ENCODE data around the gene MBD3L1.

MBD3L1 gene

DNA sequence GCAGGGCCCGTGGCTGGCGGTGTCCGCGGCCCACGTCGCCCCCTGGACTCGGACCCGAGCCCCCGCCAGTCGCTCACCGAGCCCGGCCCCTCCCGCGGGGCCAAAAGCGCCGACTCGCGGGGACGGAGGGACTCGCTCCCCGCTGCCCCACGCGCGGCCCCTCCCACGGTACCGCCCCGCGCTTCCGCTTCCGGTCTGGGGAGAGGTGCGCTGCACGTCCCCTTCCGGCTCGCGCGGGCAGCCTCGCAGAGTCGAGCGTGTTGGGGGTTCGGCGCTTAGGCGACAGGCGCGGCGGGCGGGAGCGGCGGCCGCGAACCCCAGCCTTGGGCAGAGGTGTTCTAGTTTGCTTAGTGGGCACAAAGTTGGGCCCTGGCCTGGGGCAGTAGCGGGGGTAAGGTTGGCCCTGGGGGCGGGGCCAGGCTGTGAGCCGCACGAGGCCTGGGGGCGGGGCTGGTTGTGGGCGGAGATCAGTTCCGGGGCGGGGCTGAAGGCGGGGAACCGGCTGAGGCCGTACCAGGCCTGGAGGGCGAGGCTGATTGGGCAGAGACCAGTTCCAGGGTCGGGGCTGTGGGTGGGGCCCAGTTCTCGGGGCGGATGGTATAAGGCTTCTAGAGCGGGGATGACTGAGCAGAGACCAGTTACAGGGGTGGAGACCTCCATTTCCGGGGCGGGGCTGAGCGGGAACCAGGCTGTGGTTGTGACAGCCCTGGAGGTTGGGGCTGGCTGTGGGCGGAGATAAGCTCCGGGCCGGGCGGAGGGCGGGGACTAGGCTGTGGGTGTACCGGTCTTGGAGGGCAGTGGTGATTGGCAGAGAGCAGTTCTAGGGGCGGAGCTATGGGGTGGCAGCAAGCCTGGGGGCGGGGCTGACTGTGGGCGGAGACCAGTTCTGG, at the start of gene MBD3L1, which contains the start of gene ZNF558:
TSS of gene MBD3L1 (plus strand) at position 246 of the 890 bp plus-strand sequence. CDS start 10,302 bp downstream, outside the sequence.
TSS of gene ZNF558 (minus strand) at position 173 of the 890 bp plus-strand sequence. CDS start 9,645 bp downstream, outside the sequence.
- peak; percentile 93 for DNase-seq

DNA sequence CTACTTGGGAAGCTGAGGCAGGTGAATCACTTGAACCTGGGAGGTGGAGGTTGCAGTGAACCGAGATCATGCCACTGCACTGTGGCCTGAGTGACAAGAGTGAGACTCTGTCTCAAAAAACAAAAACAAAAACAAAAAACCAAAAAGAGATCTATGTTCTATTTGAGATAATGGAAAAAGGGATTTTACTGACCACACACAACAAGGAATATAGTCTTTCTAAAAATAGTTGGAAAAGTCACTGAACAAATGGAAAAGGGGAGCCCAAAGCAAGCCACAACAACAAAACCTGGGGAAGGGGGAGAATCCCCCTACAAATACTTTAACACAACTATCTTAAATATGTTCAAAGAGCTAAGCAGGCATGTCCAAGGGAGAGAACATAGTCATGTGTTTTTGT, 37.4 kb upstream of the MBD3L1 start:
- no peak for DNase-seq

DNA sequence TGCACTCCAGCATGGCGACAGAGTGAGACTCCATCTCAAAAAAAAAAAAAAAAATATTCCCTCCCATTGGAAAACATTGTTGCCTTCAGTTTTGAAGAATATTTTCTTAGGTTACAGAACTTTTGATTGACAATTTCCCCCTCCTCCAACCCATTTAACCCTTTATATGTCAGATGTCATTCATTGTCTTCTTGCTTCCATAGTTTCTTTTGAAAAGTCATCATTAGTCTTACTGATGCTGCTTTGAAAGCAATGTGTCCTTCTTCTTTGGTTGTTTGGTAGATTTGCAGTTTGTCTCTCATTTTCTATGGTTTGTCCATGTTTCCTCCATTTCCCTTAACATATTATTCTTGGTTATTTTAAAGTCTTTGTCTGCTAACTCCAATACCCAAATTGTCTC, 25.5 kb upstream of the MBD3L1 start:
- no peak for DNase-seq

DNA sequence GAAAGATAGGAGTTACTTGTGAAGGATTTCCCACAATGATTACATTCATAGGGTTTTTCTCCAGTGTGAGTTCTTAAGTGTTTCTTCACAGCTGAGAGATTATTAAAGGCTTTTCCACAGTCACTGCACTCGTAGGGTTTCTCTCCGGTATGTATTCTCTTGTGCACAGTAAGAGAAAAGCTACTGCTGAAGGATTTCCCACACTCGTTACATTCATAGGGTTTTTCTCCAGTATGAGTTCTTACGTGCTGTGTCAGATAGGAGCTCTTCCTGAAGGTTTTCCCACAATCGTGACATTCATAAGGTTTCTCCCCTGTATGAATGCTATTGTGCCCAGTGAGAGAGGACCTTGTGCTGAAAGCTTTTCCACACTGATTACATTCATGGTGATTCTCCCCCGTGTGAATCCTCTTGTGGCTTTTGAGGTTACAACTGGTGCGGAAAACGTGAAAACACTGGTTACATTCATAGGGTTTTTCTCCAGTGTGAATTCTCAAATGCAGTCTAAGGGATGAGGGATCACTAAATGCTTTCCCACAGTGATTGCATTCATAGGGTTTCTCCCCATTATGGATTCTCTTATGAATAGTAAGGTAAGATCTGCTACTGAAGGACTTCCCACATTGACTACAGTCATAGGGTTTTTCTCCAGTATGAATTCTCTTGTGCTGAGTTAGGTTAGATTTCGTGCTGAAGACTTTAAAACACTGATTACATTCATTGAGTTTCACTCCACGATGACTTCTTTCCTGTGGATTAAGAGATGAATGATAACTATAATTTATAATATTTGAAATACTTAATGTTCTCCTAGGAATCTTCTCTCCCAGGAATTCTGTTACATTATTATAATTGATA, 20.6 kb upstream of the MBD3L1 start:
- no peak for DNase-seq

DNA sequence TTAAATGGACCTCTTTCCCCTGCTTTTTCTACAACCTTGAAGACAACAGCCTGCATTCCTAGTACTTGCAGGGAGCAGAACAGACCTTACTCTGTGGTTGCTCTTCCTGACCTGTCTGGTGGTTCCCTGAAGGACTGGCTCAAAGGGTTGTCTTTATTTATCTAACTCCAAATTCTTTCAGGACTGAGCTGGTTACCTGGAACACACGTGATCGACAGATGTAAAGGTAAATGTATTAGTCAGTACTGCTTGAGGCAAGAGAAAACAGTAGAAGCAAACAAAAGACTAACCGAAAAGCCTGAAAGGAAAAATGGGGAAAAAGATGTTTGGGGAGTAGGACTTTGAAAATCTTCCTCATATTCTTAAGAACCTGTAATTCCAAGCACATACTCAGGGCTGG, 18.0 kb upstream of the MBD3L1 start:
- no peak for DNase-seq

DNA sequence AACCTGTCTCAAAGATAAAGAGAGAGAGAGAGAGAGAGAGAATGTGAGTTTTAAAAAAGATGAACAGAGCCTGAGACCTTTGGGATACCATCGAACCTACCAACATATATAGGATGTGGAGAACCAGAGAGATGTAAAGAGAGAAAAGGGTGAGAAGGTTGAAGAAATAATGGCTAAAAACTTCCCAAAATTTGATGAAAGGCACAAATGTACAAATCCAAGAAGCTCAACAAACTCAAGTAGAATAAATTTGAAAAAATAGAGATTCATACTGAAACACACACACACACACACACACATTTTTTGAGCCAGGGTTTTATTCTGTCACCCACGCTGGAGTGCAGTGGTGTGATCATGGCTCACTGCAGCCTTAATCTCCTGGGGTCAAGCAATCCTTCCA, 16.4 kb upstream of the MBD3L1 start:
- no peak for DNase-seq

DNA sequence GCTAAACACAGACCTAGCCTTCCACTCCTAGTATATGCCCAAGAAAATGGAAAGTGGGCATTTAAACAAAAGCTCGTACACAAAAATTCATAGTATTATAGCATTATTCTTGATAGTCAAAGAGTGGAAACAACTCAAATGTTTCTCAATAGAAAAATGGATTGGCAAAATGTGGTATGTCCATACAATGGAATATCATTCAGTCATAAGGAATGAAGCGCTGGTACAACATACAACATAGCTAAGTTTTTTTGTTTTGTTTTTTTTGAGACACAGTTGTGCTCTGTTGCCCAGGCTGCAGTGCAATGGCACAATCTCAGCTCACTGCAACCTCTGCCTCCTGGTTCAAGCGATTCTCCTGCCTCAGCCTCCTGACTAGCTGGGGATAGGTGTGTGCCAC, 11.9 kb upstream of the MBD3L1 start:
- no peak for DNase-seq

DNA sequence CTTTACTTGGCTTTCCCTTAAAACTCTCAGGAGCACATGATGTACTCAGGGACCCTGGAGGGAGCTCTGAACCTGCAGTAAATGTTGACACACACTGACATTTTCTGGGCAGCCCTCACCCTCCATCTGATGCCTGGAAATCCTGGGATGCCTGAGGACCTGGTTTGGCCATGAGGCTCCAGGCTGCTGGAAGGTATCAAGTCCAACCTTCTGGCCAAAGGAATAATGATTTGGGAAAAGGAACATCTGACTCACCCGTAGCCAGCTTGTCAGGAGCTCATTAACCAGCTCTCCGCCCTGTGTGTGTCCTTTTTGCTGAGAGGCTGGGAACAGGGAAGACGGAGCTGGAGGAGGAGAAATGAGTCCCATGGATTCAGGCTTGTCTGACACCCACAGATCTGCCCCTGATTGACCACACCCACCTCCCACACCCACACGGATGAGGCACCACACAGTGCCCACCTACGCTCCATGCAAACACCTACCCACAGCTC, 10.4 kb upstream of the MBD3L1 start:
- DNase-seq = no peak

DNA sequence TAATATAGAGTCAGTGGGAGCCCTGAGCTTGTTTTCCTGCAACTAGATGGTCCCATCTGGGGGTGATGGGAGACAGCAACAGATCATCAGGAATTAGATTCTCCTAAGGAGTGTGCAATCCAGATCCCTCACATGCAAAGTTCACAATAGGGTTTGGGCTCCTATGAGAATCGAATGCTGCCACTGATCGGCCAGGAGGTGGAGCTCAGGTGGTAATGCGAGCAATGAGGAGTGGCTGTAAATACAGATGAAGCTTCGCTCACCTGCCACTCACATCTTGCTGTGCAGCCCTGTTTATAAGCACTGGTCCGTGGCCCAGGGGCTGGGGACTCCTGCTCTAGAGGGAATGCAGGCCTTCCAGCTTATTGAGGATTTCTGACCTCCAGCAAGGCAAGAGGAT, 5.8 kb upstream of the MBD3L1 start:
- no peak for DNase-seq

DNA sequence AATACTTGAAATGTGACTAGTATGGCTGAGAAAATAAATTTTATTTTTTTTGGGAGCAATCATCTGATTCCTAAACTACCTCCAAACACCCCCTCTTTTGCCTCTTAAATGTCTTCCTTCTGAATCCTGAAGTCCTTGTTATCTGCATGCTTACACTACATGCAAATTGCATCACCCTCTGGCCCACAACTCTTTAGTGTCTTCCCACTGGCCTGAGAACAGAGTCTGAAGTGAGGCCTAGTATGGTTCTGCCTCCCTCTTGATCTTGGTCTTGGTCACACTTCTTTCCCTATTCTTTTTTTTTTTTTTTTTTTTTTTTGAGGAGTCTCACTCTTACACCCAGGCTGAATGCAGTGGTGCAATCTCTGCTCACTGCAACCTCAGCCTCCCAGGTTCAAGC, 4.9 kb upstream of the MBD3L1 start:
- no peak for DNase-seq

DNA sequence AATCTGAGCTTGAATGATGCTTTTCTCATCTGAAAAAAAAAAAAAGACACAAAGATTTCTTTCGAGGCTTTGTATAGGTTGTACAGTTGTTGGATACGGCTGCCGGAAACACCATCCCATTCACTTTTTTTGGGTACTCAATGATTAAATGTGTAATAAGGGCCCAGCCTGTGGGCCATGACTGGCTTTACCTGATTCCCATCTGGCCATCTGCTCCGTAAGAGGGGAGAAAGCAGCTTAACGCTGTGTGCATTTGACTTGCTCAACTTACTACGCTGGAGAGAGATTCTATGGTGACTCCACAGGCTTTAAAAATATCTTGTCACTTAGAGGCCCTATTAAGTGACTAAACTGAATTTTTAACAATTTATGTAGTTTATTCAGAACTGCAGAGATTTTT, 804 bp upstream of the MBD3L1 start:
- DNase-seq = no peak

DNA sequence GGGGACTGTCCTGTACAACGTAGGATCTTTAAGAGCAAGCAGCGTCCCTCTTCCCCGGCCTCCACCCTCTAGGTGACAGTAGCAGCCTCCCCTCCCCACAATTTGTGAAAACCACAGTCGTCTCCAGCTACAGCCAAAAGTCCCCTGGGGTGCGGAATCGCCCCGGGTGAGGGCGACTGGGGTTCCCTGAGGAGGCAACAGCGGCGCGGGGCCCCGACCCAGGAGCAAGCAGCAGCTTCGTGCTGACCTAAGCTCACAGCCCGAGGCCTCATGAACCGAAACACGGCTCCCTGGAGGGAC, 395 bp upstream of the MBD3L1 start:
- DNase-seq = peak; percentile 57

DNA sequence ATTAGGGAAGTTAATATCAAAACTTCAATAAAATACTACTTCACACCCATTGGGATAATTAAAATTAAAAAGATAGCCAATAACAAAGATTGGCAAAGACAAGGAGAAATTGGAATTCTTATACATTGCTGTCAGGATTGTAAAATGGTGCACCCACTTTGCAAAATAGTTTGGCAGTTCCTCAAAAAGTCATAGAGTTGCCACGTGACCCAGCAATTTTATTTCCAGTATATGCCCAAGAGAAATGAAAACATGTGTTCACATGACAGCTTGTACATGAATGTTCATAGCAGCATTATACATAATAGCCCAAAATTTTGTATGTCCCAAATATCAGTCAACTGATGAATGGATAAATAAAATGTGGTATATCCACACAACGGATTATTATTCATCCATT, 3.3 kb downstream of the MBD3L1 start:
- DNase-seq = no peak

DNA sequence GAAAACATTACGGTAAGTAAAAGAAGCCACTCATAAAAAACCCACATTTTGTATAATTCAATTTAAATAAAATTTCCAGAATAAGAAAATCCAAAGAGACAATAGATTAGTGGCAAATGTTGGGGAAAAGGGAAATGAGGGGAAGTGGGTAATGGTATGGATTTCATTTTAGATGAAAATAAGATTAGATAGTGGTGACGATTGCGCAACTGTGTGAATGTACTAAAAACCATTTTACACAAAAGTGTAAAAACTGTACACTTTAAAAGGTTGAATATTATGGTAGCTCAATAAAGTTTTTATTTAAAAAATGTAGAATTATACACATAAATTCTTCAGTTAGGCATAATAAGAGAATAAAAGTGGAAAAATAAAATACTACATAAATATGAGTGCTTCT, 3.7 kb downstream of the MBD3L1 start:
- no peak for DNase-seq

DNA sequence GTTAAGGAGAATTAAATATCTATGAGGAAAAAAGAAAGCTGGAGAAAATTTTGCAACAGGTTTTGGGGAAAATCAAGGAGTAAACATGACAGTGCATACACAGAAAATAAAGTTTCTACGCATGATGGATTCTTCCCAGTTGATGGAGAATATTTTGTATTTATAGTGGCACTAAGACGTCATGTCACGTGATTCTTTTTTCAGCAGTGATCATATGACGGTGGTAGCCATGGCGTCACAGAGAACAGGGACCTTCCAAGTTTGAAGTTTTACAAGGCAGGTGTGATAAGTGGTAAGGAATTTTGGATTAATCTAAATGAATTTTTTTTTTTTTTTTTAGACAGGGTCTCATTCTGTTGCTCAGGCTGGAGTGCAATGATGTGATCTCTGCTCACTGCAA, 8.5 kb downstream of the MBD3L1 start:
- DNase-seq = no peak

DNA sequence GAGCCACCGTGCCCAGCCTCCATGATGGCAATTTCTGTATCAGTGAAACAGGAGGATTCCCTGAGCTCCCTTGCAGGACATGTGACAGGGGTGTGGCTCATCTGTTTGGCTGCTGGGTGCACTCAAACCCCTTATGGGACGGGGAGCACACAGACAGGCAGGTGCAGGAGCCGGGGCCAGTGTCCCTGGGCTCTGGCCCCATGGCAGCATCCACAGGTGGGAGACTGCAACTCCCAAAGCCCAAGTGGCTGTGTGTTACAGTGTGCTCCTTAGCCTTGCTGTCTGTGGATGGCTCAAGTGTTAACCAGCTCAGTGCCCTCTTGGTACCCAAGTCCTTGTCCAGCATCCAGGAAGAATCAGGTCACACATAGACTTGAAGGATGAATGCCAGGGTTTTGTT, 14.6 kb downstream of the MBD3L1 start:
- no peak for DNase-seq

DNA sequence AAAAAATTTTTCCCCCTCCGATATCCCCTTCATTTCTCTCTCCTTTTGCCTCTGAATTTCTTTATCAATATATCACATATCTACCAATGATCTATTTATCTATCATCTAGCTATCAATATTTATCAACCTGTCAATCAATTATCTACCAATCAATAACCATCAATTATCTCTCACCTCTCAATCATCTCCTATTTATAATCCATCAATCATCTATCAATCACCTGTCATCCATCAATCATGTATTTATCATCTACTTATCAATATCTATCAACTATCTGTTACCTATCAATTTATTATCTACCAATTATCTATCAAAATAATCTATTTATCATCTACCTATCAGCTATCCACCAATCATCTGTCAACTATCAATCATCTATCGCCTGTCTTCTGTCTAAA, 17.1 kb downstream of the MBD3L1 start:
- no peak for DNase-seq

DNA sequence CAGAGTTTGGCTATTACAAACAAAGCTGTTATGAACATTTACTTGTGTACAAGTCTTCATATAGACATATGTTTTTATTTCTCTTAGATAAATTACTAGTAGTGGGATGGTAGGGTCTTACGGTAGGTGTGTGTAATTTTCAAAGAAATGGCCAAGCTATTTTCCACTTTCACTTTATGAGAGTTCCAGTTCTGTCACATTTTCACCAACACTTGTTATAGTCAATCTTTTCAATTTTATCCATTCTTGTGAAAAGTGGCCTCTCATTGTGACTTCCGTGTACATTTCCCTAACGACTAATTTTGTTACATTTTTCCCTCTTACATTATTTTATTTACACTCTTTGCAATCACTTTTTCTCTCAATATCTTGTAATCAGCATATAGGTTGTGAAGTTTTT, 18.3 kb downstream of the MBD3L1 start:
- no peak for DNase-seq

DNA sequence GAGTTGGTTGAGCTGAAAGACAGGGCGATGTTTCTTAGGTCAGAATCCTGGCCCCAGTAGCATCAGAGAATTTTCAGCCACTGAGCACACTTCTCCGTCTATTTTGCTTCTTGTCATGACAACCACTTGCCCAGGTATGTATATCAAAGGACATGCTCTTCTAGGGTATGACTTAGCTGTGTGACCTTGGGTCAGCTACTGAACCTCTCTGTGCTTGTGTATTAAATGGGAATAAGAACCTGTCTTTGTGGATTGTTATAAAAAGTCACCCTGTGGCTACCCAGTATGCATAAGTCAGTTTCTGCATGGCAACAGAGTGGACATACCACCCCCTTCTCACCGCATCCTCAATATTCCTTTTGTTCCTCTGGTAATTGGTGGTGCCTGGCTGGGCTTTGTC, 26.1 kb downstream of the MBD3L1 start:
- DNase-seq = no peak

DNA sequence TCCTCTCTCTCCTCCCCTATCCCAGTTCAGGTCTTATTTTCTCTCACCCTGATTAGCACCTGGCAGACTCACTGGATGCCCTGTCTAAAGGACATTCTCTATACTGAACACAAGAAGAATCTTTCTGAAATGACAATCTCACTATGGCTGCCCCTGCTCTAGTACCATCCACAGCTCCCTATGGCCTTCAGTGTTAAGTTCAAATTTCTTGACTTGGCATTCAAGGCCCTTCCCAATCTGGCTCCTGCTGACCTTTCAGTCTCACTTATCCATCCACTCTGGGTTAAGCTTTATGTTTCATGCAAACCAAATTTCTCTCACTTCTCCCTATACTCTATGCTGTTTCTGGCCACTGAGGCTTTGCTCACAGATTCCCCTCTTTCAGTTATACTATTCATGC, 34.2 kb downstream of the MBD3L1 start:
- no peak for DNase-seq

DNA sequence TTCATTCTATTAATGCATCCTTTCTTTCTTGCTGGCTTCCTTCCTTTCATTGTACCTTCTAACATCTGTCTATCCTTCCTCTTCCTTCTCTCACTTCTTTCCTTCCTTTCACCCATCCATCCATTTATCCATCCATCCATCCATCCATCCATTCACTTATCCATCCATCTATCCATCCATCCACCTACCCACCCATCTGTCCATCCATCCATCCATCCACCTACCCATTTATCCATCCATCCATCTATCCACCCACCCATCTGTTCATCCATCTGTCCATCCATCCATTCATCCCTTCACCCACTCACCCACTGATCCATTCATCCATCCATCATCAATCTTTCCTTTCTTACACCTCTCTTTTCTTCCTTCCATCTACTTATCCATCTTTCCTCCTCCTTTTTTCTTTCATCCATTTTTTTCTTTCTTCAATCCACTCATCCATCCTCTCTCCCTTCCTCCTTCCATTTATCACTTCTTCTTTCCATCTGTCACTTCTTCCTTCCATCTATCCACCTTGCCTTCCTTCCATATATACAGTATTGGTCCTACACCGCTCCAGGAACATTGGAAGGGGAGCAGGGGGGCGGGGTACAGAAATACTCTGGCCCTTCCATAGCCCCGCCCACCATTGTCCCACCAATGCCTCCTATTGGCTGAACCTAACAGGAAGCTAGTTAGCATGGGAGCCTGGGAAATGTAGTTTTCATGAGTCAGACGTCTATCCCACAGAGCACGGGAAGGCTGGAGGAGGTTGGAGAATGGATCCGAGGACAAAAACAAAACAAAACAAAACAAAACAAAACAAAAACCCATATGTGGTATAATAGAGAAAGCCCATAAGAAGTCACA, 45.9 kb downstream of the MBD3L1 start:
- no peak for DNase-seq

DNA sequence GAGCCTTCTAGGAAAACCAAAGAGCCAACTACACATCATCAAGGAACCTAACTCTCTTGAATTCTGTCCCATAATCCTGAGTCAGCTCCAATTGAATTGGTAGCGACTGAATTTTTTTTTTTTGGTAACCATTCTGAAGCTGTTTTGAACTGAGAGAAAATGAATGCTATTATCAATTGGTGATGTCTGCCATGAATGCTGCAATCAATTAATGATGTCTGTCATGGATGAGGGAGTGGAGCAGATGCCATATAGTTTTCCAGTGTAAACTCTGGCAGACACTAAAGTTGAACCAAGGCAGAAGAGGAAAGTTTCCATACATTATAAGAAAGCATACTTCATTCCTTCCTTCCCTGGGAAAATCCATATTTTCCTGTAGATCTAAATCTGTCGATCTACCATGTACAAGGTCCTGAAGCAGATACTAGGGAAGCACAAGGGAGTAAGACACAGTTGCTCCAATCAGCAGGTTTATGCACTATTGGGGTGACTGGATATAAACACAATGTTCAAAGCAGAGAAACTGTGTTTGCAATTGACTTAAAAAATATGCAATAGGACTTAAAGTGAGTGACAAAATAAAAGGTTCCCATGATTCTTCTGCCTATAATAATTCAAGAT, 48.8 kb downstream of the MBD3L1 start:
- no peak for DNase-seq

DNA sequence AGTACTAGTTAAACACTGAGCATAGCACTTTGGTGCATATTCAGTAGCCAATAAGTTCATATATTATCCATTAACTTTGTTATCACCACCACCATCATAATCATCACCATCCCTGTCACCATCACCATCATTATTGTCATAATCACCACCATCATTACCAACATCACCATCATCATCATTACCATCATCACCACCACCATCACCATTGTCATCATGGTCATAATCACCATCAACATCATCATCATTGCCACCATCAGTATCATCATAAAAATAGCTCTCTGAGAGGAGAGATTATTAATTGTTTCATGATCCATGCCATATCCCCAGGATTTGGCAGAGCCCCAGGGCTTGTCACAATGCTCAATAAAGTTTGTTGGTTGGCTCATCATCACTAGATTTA, 49.3 kb downstream of the MBD3L1 start:
- DNase-seq = no peak

Data from islet precursor cell (in vitro differentiated cells).